HG03139 (cell line): Measurements from ENCODE around the gene PEMT.

Experiments used
- ATAC-seq: cut with Tn5 transposase; IDR thresholded peaks from one replicate; pipeline ENCODE4 v1.9.1; 2021; ENCODE audit not compliant: unreplicated experiment

PEMT gene

GRCh38 chr17:17504341-17505140, 87.0 kb downstream of the PEMT start:
- no peak for ATAC-seq

DNA sequence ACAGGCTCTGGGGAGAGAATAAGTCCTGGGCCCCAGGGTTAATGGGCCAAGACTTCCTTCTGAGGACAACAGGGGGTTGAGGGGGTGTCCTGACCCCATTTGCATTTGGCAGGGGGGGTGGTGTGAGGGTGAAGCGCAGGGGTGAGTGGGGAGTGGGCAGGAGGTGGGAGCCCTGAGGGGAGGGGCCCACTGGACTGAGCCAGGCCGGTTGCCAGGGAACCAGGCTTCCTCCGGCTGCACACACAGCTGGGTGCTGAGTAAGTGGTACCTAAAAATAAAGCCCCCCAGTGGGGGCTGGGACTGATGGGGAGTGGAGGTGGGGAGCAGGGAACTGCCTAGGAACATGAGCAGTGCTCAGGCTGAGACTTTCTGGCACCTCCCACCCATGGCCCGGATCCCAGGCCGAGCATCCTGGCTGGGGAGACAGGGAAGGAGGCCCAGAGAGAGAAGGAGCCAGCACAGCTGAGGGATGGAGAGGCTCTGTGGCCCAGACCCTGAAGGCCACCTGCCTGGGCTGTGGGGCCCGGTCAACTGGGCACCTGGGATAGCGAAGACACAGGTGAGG, 87.9 kb downstream of the PEMT start:
- no peak for ATAC-seq

DNA sequence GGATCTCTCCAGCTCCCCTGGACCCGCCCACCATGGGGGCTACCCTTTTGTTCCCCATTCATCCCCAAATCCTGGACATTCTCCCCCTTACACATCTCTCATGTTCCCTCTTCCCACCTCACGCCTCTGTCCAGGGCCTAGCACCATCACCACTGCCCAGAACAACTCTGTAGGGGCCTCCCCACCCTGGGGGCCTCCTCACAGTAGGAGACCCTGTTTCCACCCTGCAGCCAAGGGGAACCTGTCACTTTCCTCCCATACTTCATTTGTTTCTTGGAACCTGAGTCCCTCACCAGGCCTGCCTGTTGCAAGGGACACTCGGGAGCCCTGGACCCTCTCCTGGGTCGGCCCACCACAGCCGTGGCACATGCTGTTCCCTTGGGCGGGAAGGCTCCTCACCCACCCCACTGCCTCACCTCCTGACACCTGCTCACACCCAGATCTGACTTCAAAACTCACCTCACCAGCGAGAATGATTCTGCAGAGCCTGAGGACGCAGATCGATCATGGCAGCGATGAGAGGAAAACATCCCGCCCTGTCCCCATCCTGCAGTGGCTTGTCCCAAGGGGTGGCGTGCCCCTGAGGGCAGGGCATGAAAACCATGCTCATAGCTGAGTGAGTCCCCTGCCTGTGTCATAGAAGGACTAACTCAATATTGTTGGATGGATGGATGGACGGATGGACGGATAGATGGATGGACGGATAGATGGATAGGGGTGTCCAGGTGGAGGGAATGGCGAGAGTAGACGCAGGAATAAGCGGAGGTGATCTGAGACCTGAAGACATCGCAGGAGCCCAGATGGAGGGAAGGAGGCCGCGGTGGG, 88.6 kb downstream of the PEMT start:
- no peak for ATAC-seq

GRCh38 chr17:17500999-17501605, 90.4 kb downstream of the PEMT start:
- ATAC-seq: no peak

DNA sequence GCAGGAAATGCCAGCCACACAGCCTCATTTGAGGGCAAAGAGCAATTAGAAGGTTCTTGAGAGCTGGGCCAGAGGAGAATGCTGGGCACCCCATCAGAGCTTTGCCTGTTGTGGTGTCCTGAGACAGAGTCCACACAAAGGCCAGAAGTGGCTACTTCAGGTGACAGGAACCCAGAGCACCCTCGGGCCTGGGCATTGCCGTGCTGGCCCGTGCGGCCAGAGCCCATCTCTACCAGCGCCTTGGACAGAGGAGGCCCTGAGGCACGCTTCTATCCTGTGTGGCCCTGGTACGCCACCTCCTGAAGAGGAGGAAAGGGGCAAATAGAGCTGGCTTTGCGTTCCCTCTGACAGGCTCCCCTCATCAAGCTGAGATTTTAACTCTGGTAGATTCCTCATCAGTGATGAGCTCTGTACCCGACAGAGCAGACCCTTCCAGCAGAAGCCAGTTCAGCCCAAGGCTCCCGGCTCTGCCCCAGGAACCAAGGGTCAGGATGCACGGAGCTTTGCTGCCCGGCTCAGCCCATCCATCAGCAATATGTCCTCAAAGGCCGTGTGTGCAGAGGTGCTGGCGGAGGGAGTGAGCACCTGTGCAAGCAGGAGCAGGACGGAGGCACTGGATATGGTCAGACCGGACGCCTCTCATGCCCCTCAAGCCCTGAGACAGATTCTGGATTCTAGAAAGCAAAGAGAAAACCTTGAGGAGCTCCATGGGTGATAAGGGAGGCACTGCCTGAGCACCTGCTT, 91.9 kb downstream of the PEMT start:
- no peak for ATAC-seq

DNA sequence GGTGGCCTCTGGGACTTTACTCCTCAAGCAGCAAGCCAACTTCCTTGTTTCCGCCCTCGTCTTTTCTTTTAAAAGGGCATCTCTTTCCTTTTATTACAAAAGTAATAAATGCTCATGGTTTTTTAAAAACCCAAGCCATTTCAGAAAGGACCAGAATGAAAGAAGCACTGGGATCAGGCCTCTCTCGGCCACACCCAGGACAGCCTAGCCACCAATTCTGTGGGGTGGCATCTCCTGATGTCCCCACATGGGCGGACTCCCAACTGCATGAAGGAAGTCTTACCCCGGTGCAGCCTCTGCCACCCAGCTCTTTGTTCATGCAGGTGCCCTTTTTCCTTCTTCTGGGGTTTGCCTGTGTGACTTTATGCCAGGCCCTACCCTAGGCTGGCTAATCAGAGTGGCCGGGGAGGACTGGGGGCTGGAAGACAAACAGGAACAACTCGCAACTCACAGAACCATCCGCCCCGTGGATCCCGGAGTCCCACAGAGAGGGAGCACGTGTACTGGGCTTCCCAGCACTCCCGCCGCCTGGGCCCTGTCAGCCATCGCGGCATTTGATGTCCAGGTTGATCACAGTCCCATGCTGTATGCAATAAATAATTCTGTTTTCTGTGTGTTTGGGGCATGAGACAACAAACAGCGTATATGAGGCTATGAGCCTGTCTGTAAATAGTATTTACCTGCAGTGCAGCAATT, 92.8 kb downstream of the PEMT start:
- ATAC-seq: no peak

- ATAC-seq: no peak
Measured at GRCh38 chr17:17497845-17498520, 93.5 kb downstream of the PEMT start.

DNA sequence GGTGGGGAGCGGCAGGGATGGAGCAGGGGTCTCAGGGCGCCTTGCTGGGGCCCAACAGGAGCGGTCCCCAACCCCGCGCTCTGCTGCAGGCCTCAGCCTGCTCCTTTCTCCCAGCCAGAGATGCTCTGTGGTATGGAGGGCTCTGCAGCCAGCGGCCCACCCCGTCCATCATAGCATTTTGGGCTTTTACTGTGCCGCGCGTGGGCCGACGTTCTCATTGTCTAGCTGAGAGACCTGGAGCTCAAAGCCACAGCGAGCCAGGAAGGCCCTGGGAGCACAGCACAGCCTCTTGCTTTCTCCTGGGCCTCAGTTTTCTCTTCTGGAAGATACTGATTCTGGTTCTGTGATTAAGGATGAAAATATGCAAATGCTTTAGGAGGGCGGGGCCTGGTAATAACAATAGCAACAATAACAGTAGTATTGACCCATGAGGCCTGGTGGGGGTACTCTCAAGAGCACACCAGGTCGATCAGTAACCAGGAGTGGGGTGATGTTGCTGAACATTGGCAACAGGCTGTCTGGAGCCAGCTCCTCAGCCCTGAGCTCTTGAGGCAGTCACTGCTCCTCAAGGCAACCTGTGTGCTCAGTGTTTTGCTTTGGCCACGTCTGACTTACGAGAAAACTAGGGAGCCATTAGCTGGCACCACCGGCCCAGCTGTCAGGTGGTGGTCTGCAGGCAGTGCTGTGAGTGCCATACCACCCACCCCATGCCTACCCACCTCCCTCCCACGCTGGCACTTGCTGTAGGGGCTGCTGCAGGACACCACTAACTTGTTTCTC, 94.3 kb downstream of the PEMT start:
- no peak for ATAC-seq

DNA sequence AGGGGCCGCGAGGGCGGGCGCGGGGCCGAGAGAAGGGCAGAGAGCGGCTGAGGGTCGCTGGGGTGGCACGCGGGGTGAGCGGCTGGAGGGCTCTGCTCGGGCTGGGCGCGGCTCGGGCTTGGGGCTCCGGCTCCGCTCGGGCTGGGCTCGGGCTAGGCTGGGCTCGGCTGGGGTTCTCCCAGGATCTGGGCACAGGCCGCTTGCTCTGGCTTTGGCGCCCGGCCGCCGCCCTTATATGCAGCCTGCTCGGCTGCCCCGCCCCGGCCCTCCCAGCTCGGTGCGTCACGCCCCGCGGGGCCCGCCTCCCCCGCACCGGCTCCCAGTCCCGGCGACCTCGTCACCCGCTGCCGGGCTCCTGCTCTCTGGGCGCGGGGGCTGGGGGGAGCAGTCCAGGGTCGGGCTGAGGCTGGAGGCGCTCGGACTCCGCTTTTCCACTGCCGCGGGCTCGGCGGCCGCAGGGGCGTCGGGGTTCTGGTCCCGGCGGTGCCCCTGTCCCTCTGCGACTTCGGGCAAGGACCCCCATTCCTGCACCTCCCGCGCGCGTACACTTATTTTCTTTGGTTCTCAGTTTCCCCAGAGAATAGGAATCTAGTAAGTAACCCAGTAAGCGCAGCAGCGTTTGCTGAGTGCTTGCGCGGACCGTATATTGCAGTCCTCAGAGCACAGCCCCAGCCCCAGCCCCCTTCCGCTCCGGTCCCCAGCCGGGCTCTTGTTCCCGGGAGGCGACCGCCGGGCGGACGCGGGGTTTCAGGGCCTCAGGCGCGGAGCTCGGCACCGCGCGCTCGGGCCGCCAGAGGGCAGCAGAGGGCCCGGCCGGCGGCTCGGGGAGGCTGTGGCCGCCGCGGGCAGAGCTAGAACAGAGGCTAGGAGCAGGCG, 95.1 kb downstream of the PEMT start, which contains the start of gene RASD1:
Gene RASD1 (minus strand): TSS at position 207 of the 876 bp plus-strand sequence. CDS start 214 bp downstream, outside the sequence.
- no peak for ATAC-seq

- ATAC-seq: no peak
Measured at GRCh38 chr17:17495536-17496188, 95.8 kb downstream of the PEMT start.

DNA sequence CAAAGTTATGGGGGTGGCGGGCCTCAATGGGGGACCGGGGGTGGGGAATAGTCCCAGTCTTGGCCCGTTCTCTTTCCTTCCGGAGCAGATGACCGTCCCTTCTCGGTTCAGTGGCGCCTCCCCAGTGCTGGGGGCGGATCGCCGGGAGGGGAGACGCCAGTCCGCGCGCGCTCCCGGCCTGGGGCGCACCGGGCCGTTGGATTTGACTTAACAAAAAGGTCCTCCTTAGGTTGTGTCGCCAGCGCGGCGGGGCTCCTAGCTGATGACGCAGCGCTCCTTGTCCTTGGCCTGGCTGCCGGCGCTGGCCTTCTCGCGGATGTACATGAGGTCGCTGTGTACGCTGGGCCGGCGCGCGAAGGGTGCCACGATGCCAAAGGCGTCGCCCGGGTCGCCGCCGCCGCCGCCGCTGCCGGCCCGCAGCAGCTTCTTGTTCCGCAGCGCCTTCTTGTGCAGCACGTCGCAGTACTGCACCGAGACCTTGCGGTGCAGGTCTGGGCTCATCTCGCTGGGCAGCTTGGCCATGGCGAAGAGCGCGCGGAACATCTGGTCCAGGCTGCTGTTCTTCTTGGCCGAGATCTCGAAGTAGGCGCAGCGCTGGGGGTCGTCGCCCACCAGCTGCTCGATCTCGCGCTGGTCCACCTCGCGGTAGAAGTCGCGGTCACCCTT, 96.5 kb downstream of the PEMT start:
- no peak for ATAC-seq

GRCh38 chr17:17494499-17494869, 97.0 kb downstream of the PEMT start:
- no peak for ATAC-seq

DNA sequence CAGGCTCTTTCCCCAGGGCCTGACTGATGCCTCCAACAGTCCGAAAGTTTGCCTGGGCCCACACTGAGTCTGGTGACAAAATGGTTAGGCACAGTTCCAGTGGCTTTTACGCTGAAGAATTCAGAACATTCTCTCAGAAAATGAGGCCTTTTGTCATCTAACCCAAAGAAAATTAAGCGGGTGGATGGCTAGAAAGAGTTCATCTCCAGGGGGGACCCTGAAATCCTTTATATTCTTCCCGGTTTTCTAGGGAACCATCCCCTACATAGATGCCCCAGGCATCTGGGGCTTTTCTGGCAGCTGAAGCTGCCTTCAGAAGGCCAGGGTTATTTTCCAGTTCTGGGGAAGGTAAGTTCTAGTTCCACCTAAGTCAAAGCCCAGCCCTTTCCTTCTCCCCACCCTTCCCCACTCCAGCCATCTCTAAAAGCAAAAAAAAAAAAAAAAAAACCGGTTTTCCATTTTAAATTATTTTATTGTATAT, 97.5 kb downstream of the PEMT start:
- no peak for ATAC-seq

DNA sequence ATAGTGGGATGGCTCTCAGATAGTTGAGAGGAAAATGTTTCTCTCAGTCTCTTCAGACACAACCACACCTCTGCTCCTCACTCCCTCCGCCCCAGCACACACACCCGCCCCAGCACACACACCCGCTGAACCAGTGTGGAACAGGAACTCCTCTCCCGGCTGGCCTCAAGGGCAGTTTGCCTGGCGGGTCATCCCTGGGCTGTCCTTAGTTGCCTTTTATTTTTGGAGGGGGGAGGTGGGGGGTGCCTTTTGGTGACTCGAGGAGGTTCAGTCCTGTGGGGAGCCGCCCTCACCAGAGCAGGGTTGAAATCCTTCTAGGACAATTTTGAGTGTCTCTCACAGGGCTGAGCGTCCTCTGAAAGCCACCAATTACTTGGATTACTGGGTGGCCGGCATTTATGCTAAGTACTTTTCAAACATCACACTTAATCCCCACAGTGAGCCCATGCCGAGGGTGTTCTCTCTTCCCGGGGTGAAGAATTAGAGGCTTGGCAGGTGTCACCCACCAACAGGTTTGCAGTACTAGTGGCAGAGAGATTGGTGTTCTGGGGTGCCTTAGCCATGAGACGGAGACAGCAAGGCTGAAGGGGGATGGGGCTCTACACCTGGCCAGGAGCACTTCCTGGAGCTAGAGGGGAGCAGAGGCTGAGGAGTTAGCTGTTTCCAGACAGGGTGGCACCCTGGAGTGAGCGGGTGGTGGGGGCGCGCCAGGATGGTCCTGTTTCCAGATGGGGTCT, 98.1 kb downstream of the PEMT start:
- no peak for ATAC-seq

- ATAC-seq: no peak
Measured at GRCh38 chr17:17492571-17492970, 98.9 kb downstream of the PEMT start.

DNA sequence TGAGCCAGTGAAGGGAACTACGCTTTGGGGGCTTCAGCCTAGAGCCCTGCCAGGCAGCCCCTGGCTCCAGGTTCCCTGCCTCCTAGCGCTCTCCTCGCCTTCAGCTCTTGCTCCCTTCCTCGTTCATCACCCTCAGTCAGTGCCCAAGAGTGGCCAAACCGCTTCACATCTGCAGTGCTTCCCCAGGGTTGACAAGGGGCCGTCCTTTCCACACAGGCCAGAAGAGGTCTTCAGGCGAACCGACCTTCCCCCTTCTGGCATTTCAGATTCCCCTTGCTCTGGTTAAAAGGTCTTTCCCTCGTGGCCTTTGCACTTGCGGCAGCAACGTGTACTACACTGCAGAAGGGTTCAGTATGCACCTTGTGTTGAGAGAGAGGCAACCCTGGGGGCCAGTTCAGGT, 99.4 kb downstream of the PEMT start:
- no peak for ATAC-seq
